HepG2 (cell line): ENCODE measurements around the gene RTN4RL2. TPM values are rescaled to one million over a fixed set of nuclear protein-coding genes. Genes with fewer than 3 reads are reported as not detected.
A peak's percentile ranks its signal among the peaks of the same experiment; 100 is the strongest.

Experiments used
- ARID2 ChIP-seq: sonication (generic); formaldehyde crosslinking; IDR thresholded peaks from 2 replicates; pipeline ENCODE4 v1.8.1; 2022; ENCODE audit warnings: mild to moderate bottlenecking, missing genetic modification reagents, borderline replicate concordance
- ATF6 ChIP-seq: sonication (generic); formaldehyde crosslinking; conservative IDR thresholded peaks from 2 replicates; pipeline ENCODE4 v1.4.0; 2020; ENCODE audit warnings: missing genetic modification reagents
- ATF7-NPFF ChIP-seq: sonication (generic); formaldehyde crosslinking; IDR thresholded peaks from 2 replicates; pipeline ENCODE4 v1.8.1; 2023; ENCODE audit warnings: mild to moderate bottlenecking, low read depth, missing genetic modification reagents, moderate library complexity
- CC2D1A ChIP-seq: sonication (generic); formaldehyde crosslinking; IDR thresholded peaks from 2 replicates; pipeline ENCODE4 v1.8.1; 2023; ENCODE audit warnings: mild to moderate bottlenecking, missing genetic modification reagents
- CREM ChIP-seq, 2 experiments: sonication (generic) in 1 of 2; formaldehyde crosslinking in 1 of 2; IDR thresholded peaks; 2 replicates each; pipeline versions ENCODE4 v1.4.0 to v1.6.1; 2016 to 2020; ENCODE audit warnings: antibody characterized with exemption in 1 of 2, mild to moderate bottlenecking in 1 of 2, missing genetic modification reagents in 1 of 2
- FLYWCH1 ChIP-seq: sonication (generic); formaldehyde crosslinking; IDR thresholded peaks from 2 replicates; pipeline ENCODE4 v1.8.1; 2023; ENCODE audit warnings: mild to moderate bottlenecking, missing genetic modification reagents
- MIER2 ChIP-seq: IDR thresholded peaks from 2 replicates; pipeline ENCODE4 v1.6.1; 2016; ENCODE audit warnings: missing biosample characterization, missing genetic modification reagents
- MYC ChIP-seq: sonication (generic); formaldehyde crosslinking; IDR thresholded peaks from 2 replicates; pipeline ENCODE4 v1.9.0; 2021; ENCODE audit warnings: missing genetic modification reagents, borderline replicate concordance
- SAP130 ChIP-seq: IDR thresholded peaks from 2 replicates; pipeline ENCODE4 v1.6.1; 2016; ENCODE audit warnings: low read depth
- SOX13 ChIP-seq, 3 experiments: fragments of 450-650 bp in 1 of 3; sonication (generic) in 1 of 3; formaldehyde crosslinking in 1 of 3; IDR thresholded peaks in 2 of 3; conservative IDR thresholded peaks in 1 of 3; 2 replicates each; pipeline versions ENCODE4 v1.5.0 to v1.6.1; 2016 to 2020; ENCODE audit warnings: antibody characterized with exemption in 1 of 3, mild to moderate bottlenecking in 1 of 3, missing compliant biosample characterization in 1 of 3, missing genetic modification reagents in 1 of 3, moderate library complexity in 1 of 3
- SOX5 ChIP-seq: IDR thresholded peaks from 2 replicates; pipeline ENCODE4 v1.6.1; 2016; ENCODE audit warnings: borderline replicate concordance
- YY1 ChIP-seq: IDR thresholded peaks from 2 replicates; pipeline ENCODE4 v1.6.1; 2011; ENCODE audit warnings: low read length, low read depth, moderate library complexity, mild to moderate bottlenecking; ENCODE audit not compliant: insufficient read depth, insufficient replicate concordance
- ZMYM3 ChIP-seq: sonication (generic); formaldehyde crosslinking; IDR thresholded peaks from 2 replicates; pipeline ENCODE4 v1.5.1; 2020; ENCODE audit warnings: mild to moderate bottlenecking, missing genetic modification reagents
- ZNF160 ChIP-seq: sonication (generic); formaldehyde crosslinking; IDR thresholded peaks from 2 replicates; pipeline ENCODE4 v1.8.0; 2022; ENCODE audit warnings: mild to moderate bottlenecking, inconsistent platforms, missing genetic modification reagents
- ZNF264 ChIP-seq: sonication (generic); formaldehyde crosslinking; IDR thresholded peaks from 2 replicates; pipeline ENCODE4 v1.4.0; 2020; ENCODE audit warnings: missing genetic modification reagents
- ZNF350 ChIP-seq: sonication (generic); formaldehyde crosslinking; IDR thresholded peaks from 2 replicates; pipeline ENCODE4 v1.4.0; 2020; ENCODE audit warnings: mild to moderate bottlenecking, low read depth, missing genetic modification reagents, borderline replicate concordance
- ZNF574 ChIP-seq: sonication (generic); formaldehyde crosslinking; IDR thresholded peaks from 2 replicates; pipeline ENCODE4 v1.4.0; 2020; ENCODE audit warnings: missing genetic modification reagents
- ZNF652 ChIP-seq: IDR thresholded peaks from 2 replicates; pipeline ENCODE4 v1.6.1; 2016; ENCODE audit warnings: low read depth, borderline replicate concordance
- ZNF790 ChIP-seq: sonication (generic); formaldehyde crosslinking; IDR thresholded peaks from 2 replicates; pipeline ENCODE4 v1.8.0; 2022; ENCODE audit warnings: missing genetic modification reagents, mild to moderate bottlenecking, borderline replicate concordance
- polyA plus RNA-seq, 8 experiments: library from polyadenylated mRNA; depleted of rRNA in 3 of 8; stranded (reverse) in 7 of 8; unstranded in 1 of 8; fragments of >200 nt; fragmentation: Illumina TruSeq in 4 of 8; extraction: Trizol in 4 of 8; gene quantifications; 2 replicates each; pipeline versions ENCODE4 v1.2.1 to v1.2.3, GENCODE V29; 2011 to 2016; ENCODE audit warnings: low read depth in 4 of 8, missing spikeins in 1 of 8, mixed read lengths in 1 of 8; ENCODE audit not compliant: insufficient read depth in 1 of 8
- total RNA-seq, 5 experiments: library from RNA; depleted of rRNA; stranded (reverse); fragments of >200 nt; fragmentation: Illumina TruSeq; extraction: Trizol; gene quantifications; 2 replicates each; pipeline ENCODE4 v1.2.3, GENCODE V29; 2016; ENCODE audit warnings: low read depth in 1 of 5
- TF ChIP-seq, protein P1 (sequence below): sonication (generic); formaldehyde crosslinking; IDR thresholded peaks from 2 replicates; pipeline ENCODE4 v1.5.1; 2020; ENCODE audit warnings: mild to moderate bottlenecking, moderate library complexity, missing genetic modification reagents
- TF ChIP-seq, protein P2 (sequence below): sonication (generic); formaldehyde crosslinking; IDR thresholded peaks from 2 replicates; pipeline ENCODE4 v1.5.0; 2020; ENCODE audit warnings: missing genetic modification reagents

The RTN4RL2 gene
- total and polyA plus RNA-seq, 2 of the 13 experiments (the other 11 are each of a cell fraction or from before 2014, with no cell fraction given): 1.3 to 4.3 TPM

GRCh38 chr11:57456960-57457642, 3.2 kb upstream of the RTN4RL2 start (continued):
- TF ChIP-seq FLYWCH1 (CRISPR knock-in tag) (no peak), CREM (IDR thresholded peaks at IDR 0.05) (no peak), CREM (CRISPR knock-in tag; IDR thresholded peaks at IDR 0.05) (no peak), ZNF350 (CRISPR knock-in tag) (no peak), YY1 (peak; percentile 75), MYC (CRISPR knock-in tag) (0 out of 2 replicates have a peak, but pooled peaks have one; percentile 13), ZNF652 (CRISPR knock-in tag) (peak; percentile 26; the same call in 1 of the 2 replicates), ZNF264 (CRISPR knock-in tag) (0 out of 2 replicates have a peak, but pooled peaks have one; percentile 37), ARID2 (CRISPR knock-in tag) (no peak), ZNF574 (CRISPR knock-in tag) (peak; percentile 84), ATF6 (CRISPR knock-in tag) (no peak), MIER2 (CRISPR knock-in tag) (peak; percentile 68; the same call in 1 of the 2 replicates), ATF7-NPFF (CRISPR knock-in tag) (0 out of 2 replicates have a peak, but pooled peaks have one; percentile 33), ZMYM3 (peak; percentile 67; the same call in 1 of the 2 replicates), SOX5 (CRISPR knock-in tag) (peak; percentile 45; the same call in 1 of the 2 replicates), ZNF790 (CRISPR knock-in tag) (no peak), ZNF160 (CRISPR knock-in tag) (peak; percentile 45; the same call in 1 of the 2 replicates), SOX13 (IDR thresholded peaks at IDR 0.05) (no peak), SOX13 (CRISPR knock-in tag; conservative IDR thresholded peaks at IDR 0.05 in 1 of 2, IDR thresholded peaks at IDR 0.05 in 1 of 2) (peak in 1 of 2 experiments; percentile 28; a peak in 1 of 4 replicates), CC2D1A (CRISPR knock-in tag) (no peak), SAP130 (CRISPR knock-in tag) (peak; percentile 55; the same call in 1 of the 2 replicates)
- TF ChIP-seq, protein P1, sequence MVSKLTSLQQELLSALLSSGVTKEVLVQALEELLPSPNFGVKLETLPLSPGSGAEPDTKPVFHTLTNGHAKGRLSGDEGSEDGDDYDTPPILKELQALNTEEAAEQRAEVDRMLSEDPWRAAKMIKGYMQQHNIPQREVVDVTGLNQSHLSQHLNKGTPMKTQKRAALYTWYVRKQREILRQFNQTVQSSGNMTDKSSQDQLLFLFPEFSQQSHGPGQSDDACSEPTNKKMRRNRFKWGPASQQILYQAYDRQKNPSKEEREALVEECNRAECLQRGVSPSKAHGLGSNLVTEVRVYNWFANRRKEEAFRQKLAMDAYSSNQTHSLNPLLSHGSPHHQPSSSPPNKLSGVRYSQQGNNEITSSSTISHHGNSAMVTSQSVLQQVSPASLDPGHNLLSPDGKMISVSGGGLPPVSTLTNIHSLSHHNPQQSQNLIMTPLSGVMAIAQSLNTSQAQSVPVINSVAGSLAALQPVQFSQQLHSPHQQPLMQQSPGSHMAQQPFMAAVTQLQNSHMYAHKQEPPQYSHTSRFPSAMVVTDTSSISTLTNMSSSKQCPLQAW (CRISPR knock-in tag): peak; percentile 89
- TF ChIP-seq, protein P2, sequence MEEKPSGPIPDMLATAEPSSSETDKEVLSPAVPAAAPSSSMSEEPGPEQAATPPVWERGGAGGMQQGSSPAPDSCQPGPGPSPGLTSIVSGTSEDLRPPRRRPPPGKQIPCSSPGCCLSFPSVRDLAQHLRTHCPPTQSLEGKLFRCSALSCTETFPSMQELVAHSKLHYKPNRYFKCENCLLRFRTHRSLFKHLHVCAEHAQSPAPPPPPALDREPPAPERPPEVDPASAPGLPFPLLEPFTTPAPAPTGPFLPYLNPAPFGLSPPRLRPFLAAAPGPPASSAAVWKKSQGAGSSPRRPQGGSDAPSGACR (CRISPR knock-in tag): peak; percentile 27; the same call in 1 of the 2 replicates
